ENCODE data around the gene EMC1. TPM values are rescaled to one million over a fixed set of nuclear protein-coding genes. Genes with fewer than 3 reads are reported as not detected.

Gene EMC1
- polyA plus RNA-seq, 1 donor from 2014 or later, result 75.3 TPM

DNA sequence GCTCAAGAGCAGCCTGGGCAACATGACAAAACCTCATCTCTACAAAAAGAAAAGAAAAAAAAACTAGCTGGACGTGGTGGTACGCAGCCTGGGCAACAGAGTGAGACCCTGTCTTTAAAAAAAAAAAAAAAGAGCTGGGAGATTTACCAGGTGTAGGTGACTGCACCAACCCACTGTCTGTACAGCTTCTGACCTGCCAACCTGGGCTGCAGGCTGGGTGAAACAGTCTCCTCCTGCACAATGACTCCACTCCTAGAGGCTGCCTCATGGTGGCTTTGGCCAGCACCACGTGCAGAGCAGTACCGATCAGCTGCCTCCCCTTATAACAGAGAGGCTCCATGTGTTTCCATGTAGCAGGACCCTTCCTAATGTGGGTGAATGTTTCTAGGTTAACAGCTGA lies 4.0 kb upstream of the EMC1 start:
- H3K9me3 ChIP-seq (ENCODE audit: low read length), result no peaks in the 10 kb centered on the region
- no peaks in the 10 kb centered on the region for H3K36me3 ChIP-seq (ENCODE audit: insufficient read depth, low read length)
- no peaks in the 10 kb centered on the region for H3K27me3 ChIP-seq (ENCODE audit: insufficient read depth, low read depth, low read length)
- no peak overlapping the region for H3K27ac ChIP-seq (ENCODE audit: low read length)
- H4K20me1 ChIP-seq (ENCODE audit: insufficient read depth), result no peaks in the 10 kb centered on the region
- H3K9me2 ChIP-seq (ENCODE audit: insufficient read depth, low read length), result no peaks in the 10 kb centered on the region
- no peak overlapping the region for H3K9ac ChIP-seq (ENCODE audit: low read length)
- H3K79me2 ChIP-seq (replicated peaks; ENCODE audit: insufficient read depth, low read length), result peaks cover 28% of the 10 kb centered on the region
- H3K4me3 ChIP-seq (ENCODE audit: low read length), result no peak overlapping the region
- H3F3A ChIP-seq (ENCODE audit: insufficient read depth, low read length, poor library complexity, severe bottlenecking), result no peaks in the 10 kb centered on the region
- TF ChIP-seq RAD21 (conservative IDR thresholded peaks at IDR 0.05) (no peak), EP300 (conservative IDR thresholded peaks at IDR 0.05; ENCODE audit: poor library complexity, severe bottlenecking) (no peak), EZH2 (IDR thresholded peaks at IDR 0.05; ENCODE audit: borderline replicate concordance, insufficient read depth, low read length, poor library complexity, severe bottlenecking) (no peak)
- no peak overlapping the region for H2AFZ ChIP-seq (ENCODE audit: low read depth, low read length)
- no peak overlapping the region for H3K4me2 ChIP-seq (ENCODE audit: low read length)

GRCh38 chr1:19254416-19254815 lies 3.1 kb upstream of the EMC1 start:
- no peaks in the 10 kb centered on the region for H3K27me3 ChIP-seq (ENCODE audit: insufficient read depth, low read depth, low read length)
- H3K9me3 ChIP-seq (ENCODE audit: low read length), result no peaks in the 10 kb centered on the region
- no peaks in the 10 kb centered on the region for H3K9me2 ChIP-seq (ENCODE audit: insufficient read depth, low read length)
- H3K4me2 ChIP-seq (ENCODE audit: low read length), result no peak overlapping the region
- H3K27ac ChIP-seq (ENCODE audit: low read length), result no peak overlapping the region
- H3F3A ChIP-seq (ENCODE audit: insufficient read depth, low read length, poor library complexity, severe bottlenecking), result no peaks in the 10 kb centered on the region
- no peak overlapping the region for H3K4me3 ChIP-seq (ENCODE audit: low read length)
- H2AFZ ChIP-seq (ENCODE audit: low read depth, low read length), result no peak overlapping the region
- TF ChIP-seq CTCF (IDR thresholded peaks at IDR 0.05; ENCODE audit: poor library complexity, severe bottlenecking) (no peak), EZH2 (IDR thresholded peaks at IDR 0.05; ENCODE audit: borderline replicate concordance, insufficient read depth, low read length, poor library complexity, severe bottlenecking) (no peak), POLR2AphosphoS5 (IDR thresholded peaks at IDR 0.05) (no peak), MXI1 (conservative IDR thresholded peaks at IDR 0.05; ENCODE audit: poor library complexity, severe bottlenecking) (no peak), TAF1 (IDR thresholded peaks at IDR 0.05; ENCODE audit: low read depth) (no peak), EP300 (conservative IDR thresholded peaks at IDR 0.05; ENCODE audit: poor library complexity, severe bottlenecking) (no peak), RAD21 (conservative IDR thresholded peaks at IDR 0.05) (no peak), SMC3 (conservative IDR thresholded peaks at IDR 0.05; ENCODE audit: poor library complexity) (no peak)
- TF ChIP-seq, protein P1, sequence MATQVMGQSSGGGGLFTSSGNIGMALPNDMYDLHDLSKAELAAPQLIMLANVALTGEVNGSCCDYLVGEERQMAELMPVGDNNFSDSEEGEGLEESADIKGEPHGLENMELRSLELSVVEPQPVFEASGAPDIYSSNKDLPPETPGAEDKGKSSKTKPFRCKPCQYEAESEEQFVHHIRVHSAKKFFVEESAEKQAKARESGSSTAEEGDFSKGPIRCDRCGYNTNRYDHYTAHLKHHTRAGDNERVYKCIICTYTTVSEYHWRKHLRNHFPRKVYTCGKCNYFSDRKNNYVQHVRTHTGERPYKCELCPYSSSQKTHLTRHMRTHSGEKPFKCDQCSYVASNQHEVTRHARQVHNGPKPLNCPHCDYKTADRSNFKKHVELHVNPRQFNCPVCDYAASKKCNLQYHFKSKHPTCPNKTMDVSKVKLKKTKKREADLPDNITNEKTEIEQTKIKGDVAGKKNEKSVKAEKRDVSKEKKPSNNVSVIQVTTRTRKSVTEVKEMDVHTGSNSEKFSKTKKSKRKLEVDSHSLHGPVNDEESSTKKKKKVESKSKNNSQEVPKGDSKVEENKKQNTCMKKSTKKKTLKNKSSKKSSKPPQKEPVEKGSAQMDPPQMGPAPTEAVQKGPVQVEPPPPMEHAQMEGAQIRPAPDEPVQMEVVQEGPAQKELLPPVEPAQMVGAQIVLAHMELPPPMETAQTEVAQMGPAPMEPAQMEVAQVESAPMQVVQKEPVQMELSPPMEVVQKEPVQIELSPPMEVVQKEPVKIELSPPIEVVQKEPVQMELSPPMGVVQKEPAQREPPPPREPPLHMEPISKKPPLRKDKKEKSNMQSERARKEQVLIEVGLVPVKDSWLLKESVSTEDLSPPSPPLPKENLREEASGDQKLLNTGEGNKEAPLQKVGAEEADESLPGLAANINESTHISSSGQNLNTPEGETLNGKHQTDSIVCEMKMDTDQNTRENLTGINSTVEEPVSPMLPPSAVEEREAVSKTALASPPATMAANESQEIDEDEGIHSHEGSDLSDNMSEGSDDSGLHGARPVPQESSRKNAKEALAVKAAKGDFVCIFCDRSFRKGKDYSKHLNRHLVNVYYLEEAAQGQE (IDR thresholded peaks at IDR 0.05; ENCODE audit: borderline replicate concordance), result no peak
- no peak overlapping the region for H3K9ac ChIP-seq (ENCODE audit: low read length)
- H3K79me2 ChIP-seq (replicated peaks; ENCODE audit: insufficient read depth, low read length), result peaks cover 30% of the 10 kb centered on the region
- no peaks in the 10 kb centered on the region for H3K36me3 ChIP-seq (ENCODE audit: insufficient read depth, low read length)
- H4K20me1 ChIP-seq (ENCODE audit: insufficient read depth), result no peaks in the 10 kb centered on the region

All from neural cell (in vitro differentiated cells).